ENCODE measurements around the gene TPRG1L.

GRCh38 chr1:3593334-3593733 is 31.5 kb upstream of the TPRG1L start:
- TF ChIP-seq CTCF (IDR thresholded peaks at IDR 0.05; ENCODE audit: insufficient read depth, low read length, poor library complexity, severe bottlenecking) (no peak), EZH2phosphoT487 (conservative IDR thresholded peaks at IDR 0.05; ENCODE audit: low read length) (no peak)

Measured in SU-DHL-6 (cell line).